Mesenteric fat pad (tissue), 1 donor: ENCODE results near the gene PDSS1. TPM values are rescaled to one million over a fixed set of nuclear protein-coding genes. Genes with fewer than 3 reads are reported as not detected.

ENCODE experiments used
- DNase-seq: peaks from one replicate; pipeline ENCODE4 v3.0.0-alpha.2; 2020; ENCODE audit warnings: low spot score
- total RNA-seq: library from RNA; stranded (reverse); fragmentation: NEBNext Ultra II Directional; extraction: Animal tissue kit (Norgen Biotek cat#: 25700); gene quantifications from one replicate; pipeline ENCODE4 v1.2.1, GENCODE V29; 2021
- donor health status: DM: yes; HTN: yes; CAD: no.

Gene PDSS1
- total RNA-seq, 1 donor from 2014 or later: 7.5 TPM

GRCh38 chr10:26792758-26793495 is 95.4 kb downstream of the PDSS1 start:
- DNase-seq: no peak

Other genes starting within 250 kb of the PDSS1 start
- gene ABI1, start 163.3 kb downstream of the PDSS1 start, total RNA-seq: 42.6 TPM